Natural killer cell (primary cell): ENCODE data around the gene DOCK2. TPM values are rescaled to one million over a fixed set of nuclear protein-coding genes. Genes with fewer than 3 reads are reported as not detected.

Experiments
- ATAC-seq, 3 donors: fragments of 150-1000 bp in 2 of 3; fragments of 200-7000 bp in 1 of 3; cut with Tn5 transposase; 1 replicate in 1 of 3; 2 replicates in 2 of 3; pipeline ENCODE4 v1.10.0; 2021; ENCODE audit warnings: mild to moderate bottlenecking in 2 of 3, moderate library complexity in 2 of 3
- DNase-seq, 2 donors: peaks; one replicate each; pipeline versions ENCODE4 v3.0.0 to v3.0.0-alpha.2; 2013 to 2021; ENCODE audit warnings: mixed read lengths in 1 of 2
- H3K27ac ChIP-seq: one replicate; pipeline ENCODE4 v1.5.1; 2013; ENCODE audit warnings: mild to moderate bottlenecking, low read length
- H3K27me3 ChIP-seq: one replicate; pipeline ENCODE4 v1.6.1; 2013; ENCODE audit warnings: low read length; ENCODE audit not compliant: control insufficient read depth, insufficient read depth
- H3K36me3 ChIP-seq: one replicate; pipeline ENCODE4 v1.6.1; 2013; ENCODE audit warnings: low read length; ENCODE audit not compliant: control insufficient read depth, insufficient read depth
- H3K4me1 ChIP-seq: one replicate; pipeline ENCODE4 v1.6.1; 2013; ENCODE audit warnings: low read length; ENCODE audit not compliant: control insufficient read depth, insufficient read depth
- H3K4me3 ChIP-seq: one replicate; pipeline ENCODE4 v1.5.1; 2013; ENCODE audit warnings: low read length
- H3K9me3 ChIP-seq: one replicate; pipeline ENCODE4 v1.6.1; 2013; ENCODE audit warnings: low read length; ENCODE audit not compliant: control insufficient read depth, insufficient read depth
- H3K27ac Mint-ChIP-seq, 2 donors: one replicate each; pipeline ENCODE4 v1.8.0; 2022; ENCODE audit warnings: mild to moderate bottlenecking in 2 of 2, mixed read lengths in 2 of 2, moderate library complexity in 1 of 2
- H3K27me3 Mint-ChIP-seq, 2 donors: one replicate each; pipeline ENCODE4 v1.8.0; 2022; ENCODE audit warnings: low read depth in 2 of 2, mixed read lengths in 2 of 2
- H3K36me3 Mint-ChIP-seq: one replicate; pipeline ENCODE4 v1.8.0; 2022; ENCODE audit warnings: mixed read lengths
- H3K4me1 Mint-ChIP-seq, 2 donors: one replicate each; pipeline ENCODE4 v1.8.0; 2022; ENCODE audit warnings: mixed read lengths in 2 of 2
- H3K4me3 Mint-ChIP-seq: one replicate; pipeline ENCODE4 v1.8.0; 2022; ENCODE audit warnings: mild to moderate bottlenecking, moderate library complexity, mixed read lengths
- H3K9me3 Mint-ChIP-seq, 2 donors: one replicate each; pipeline ENCODE4 v1.8.0; 2022; ENCODE audit warnings: mixed read lengths in 2 of 2
- CTCF ChIP-seq: fragments of 200-600 bp; IDR thresholded peaks from one replicate; pipeline ENCODE4 v1.8.0; 2022; ENCODE audit warnings: antibody characterized with exemption
- WGBS: methylation state at CpG from one replicate; pipeline ENCODE4 v1.1.7; 2013; ENCODE audit warnings: missing lambda C conversion rate; ENCODE audit not compliant: insufficient coverage; 5-methylcytosine and 5-hydroxymethylcytosine counted together
- intact Hi-C: fragments of 100-400 bp; cut with micrococcal nuclease; formaldehyde crosslinking; loops from one replicate; pipeline ENCODE4 v1.14.2; 2022
- total RNA-seq, 4 donors: library from RNA; stranded (reverse); fragments of 120-200 nt in 1 of 4; gene quantifications; one replicate each; pipeline versions ENCODE4 v1.2.3 to v1.2.4, GENCODE V29; 2013 to 2022

DOCK2 gene
- total RNA-seq, 3 donors from 2014 or later (not counting 1 experiment from before 2014, with no cell fraction given), result 317 to 361 (median 320) TPM

- H3K27me3 Mint-ChIP-seq, result no peaks in the 10 kb centered on the region
- H3K4me3 Mint-ChIP-seq, result no peak overlapping the region
- peaks cover 13 to 18% of the 10 kb centered on the region in 2 donors for H3K4me1 Mint-ChIP-seq
- H3K36me3 Mint-ChIP-seq, result no peaks in the 10 kb centered on the region
- Histone ChIP-seq H3K27ac (no peak overlapping the region), H3K9me3 (no peaks in the 10 kb centered on the region), H3K36me3 (peaks cover 33% of the 10 kb centered on the region), H3K4me3 (no peak overlapping the region), H3K4me1 (no peaks in the 10 kb centered on the region), H3K27me3 (no peaks in the 10 kb centered on the region)
- DNase-seq (no peak), ATAC-seq (no peak)
- no peaks in the 10 kb centered on the region for H3K9me3 Mint-ChIP-seq
- no peak for TF ChIP-seq CTCF
- intact Hi-C loops, result no loop called here
- no peak overlapping the region for H3K27ac Mint-ChIP-seq
- WGBS, result 93% methylated on average over 6 of the region's 6 CpGs
These were observed 135.6 kb downstream of the DOCK2 start for GRCh38 chr5:169772688-169773087.

DNA sequence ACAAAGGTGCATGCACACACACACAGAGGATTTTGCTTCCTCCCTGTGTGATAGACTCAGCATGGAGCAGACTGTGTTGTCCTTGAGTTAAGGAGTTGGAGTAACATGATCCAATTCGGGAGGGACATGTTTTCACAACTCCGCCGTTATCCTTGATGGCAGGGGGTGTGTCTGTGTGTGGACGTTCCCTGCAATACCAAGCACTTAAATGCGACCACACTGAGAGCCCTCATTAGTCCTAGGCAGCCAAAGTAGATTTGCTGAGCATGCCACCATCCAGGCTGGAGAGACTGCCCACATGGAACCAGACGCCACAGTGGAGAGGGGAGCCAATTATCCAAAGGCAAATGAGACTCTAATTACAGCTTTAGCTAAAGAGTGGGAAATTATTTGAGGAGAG is 140.1 kb downstream of the DOCK2 start:
- TF ChIP-seq CTCF, result no peak
- Mint-ChIP-seq H3K27me3 (no peaks in the 10 kb centered on the region), H3K4me3 (no peak overlapping the region), H3K4me1 (peaks cover 0 to 22% of the 10 kb centered on the region in 2 donors), H3K27ac (no peak overlapping the region), H3K9me3 (no peaks in the 10 kb centered on the region), H3K36me3 (no peaks in the 10 kb centered on the region)
- DNase-seq (no peak), ATAC-seq (no peak)
- H3K4me1 ChIP-seq, result no peaks in the 10 kb centered on the region
- H3K9me3 ChIP-seq, result no peaks in the 10 kb centered on the region
- peaks cover 29% of the 10 kb centered on the region for H3K36me3 ChIP-seq
- over 99% methylated on average over 6 of the region's 6 CpGs for WGBS
- intact Hi-C loops, result no loop called here
- no peak overlapping the region for H3K27ac ChIP-seq
- no peak overlapping the region for H3K4me3 ChIP-seq
- no peaks in the 10 kb centered on the region for H3K27me3 ChIP-seq

GRCh38 chr5:169778622-169779596 is 141.8 kb downstream of the DOCK2 start:
- ATAC-seq, result no peak
- H3K27me3 ChIP-seq, result no peaks in the 10 kb centered on the region
- no peaks in the 10 kb centered on the region for H3K4me1 ChIP-seq
- WGBS, result 79% methylated on average over 6 of the region's 7 CpGs
- intact Hi-C loops, result no loop called here
- Mint-ChIP-seq H3K9me3 (no peaks in the 10 kb centered on the region), H3K4me1 (peaks cover 0 to 18% of the 10 kb centered on the region in 2 donors), H3K4me3 (no peak overlapping the region), H3K27me3 (no peaks in the 10 kb centered on the region), H3K36me3 (no peaks in the 10 kb centered on the region), H3K27ac (no peak overlapping the region)
- TF ChIP-seq CTCF, result no peak
- H3K36me3 ChIP-seq, result peaks cover 28% of the 10 kb centered on the region
- no peak overlapping the region for H3K27ac ChIP-seq
- H3K4me3 ChIP-seq, result no peak overlapping the region
- no peaks in the 10 kb centered on the region for H3K9me3 ChIP-seq
- no peak for DNase-seq
